ENCODE measurements around the gene SYT12. TPM values are rescaled to one million over a fixed set of nuclear protein-coding genes. Genes with fewer than 3 reads are reported as not detected.
A peak's percentile ranks its signal among the peaks of the same experiment; 100 is the strongest.
"Not testable (repeated sequence)": the region's sequence is repeated elsewhere in the genome, so short reads cannot be mapped to it uniquely, and the experiment has no call there.

The SYT12 gene
- polyA plus RNA-seq, 6 donors from 2014 or later, result not detected

GRCh38 chr11:67002921-67003411 lies 20.0 kb upstream of the SYT12 start:
- no peaks in the 10 kb centered on the region for H3K36me3 Mint-ChIP-seq
- DNase-seq, result no peak
- peaks cover 0 to 5% (median 0%) of the 10 kb centered on the region in 3 donors for H3K4me1 Mint-ChIP-seq
- ATAC-seq (ENCODE audit: low read depth in 2 of 2), result no peak
- H3K9me3 Mint-ChIP-seq, result no peaks in the 10 kb centered on the region
- H3K27me3 Mint-ChIP-seq, result peaks cover 0 to 17% (median 3%) of the 10 kb centered on the region in 3 donors
- no peak overlapping the region for H3K4me3 Mint-ChIP-seq
- H3K27ac Mint-ChIP-seq, result peak overlapping the region in 1 of 6 donors; percentile 28

GRCh38 chr11:67005200-67005599 lies 17.7 kb upstream of the SYT12 start:
- H3K27me3 Mint-ChIP-seq, result peaks cover 7 to 24% (median 15%) of the 10 kb centered on the region in 3 donors

GRCh38 chr11:67006029-67006884 lies 16.7 kb upstream of the SYT12 start:
- Mint-ChIP-seq H3K27me3 (peaks cover 8 to 24% (median 15%) of the 10 kb centered on the region in 3 donors), H3K4me1 (peaks cover 0 to 5% (median 0%) of the 10 kb centered on the region in 3 donors), H3K27ac (no peak overlapping the region), H3K4me3 (no peak overlapping the region), H3K9me3 (no peaks in the 10 kb centered on the region), H3K36me3 (no peaks in the 10 kb centered on the region)
- ATAC-seq (ENCODE audit: low read depth in 2 of 2), result peak in 1 of 2 donors; percentile 28
- DNase-seq, result no peak

More at GRCh38 chr11:67005200-67005599, 17.7 kb upstream of the SYT12 start:
- H3K4me3 Mint-ChIP-seq; ATAC-seq (ENCODE audit: low read depth in 2 of 2); H3K36me3 Mint-ChIP-seq; DNase-seq; H3K4me1 Mint-ChIP-seq; H3K9me3 Mint-ChIP-seq: not testable (repeated sequence)
- H3K27ac Mint-ChIP-seq, result peak overlapping the region in 2 of 6 donors; percentile 64 to 76

- Mint-ChIP-seq H3K27ac (no peak overlapping the region), H3K4me1 (peaks cover 0 to 5% (median 0%) of the 10 kb centered on the region in 3 donors), H3K4me3 (no peak overlapping the region), H3K9me3 (no peaks in the 10 kb centered on the region), H3K36me3 (no peaks in the 10 kb centered on the region), H3K27me3 (peaks cover 8 to 21% (median 17%) of the 10 kb centered on the region in 3 donors)
- DNase-seq (no peak), ATAC-seq (ENCODE audit: low read depth in 2 of 2) (no peak)
These were observed 15.8 kb upstream of the SYT12 start for GRCh38 chr11:67007126-67007525.

- H3K4me3 Mint-ChIP-seq, result peak overlapping the region in 1 of 8 donors; percentile 9
- no peaks in the 10 kb centered on the region for H3K9me3 Mint-ChIP-seq
- no peak overlapping the region for H3K27ac Mint-ChIP-seq
- H3K27me3 Mint-ChIP-seq, result peaks cover 22 to 48% (median 43%) of the 10 kb centered on the region in 3 donors
- DNase-seq, result no peak
- no peak for ATAC-seq (ENCODE audit: low read depth in 2 of 2)
- H3K36me3 Mint-ChIP-seq, result no peaks in the 10 kb centered on the region
- peaks cover 0 to 5% (median 0%) of the 10 kb centered on the region in 3 donors for H3K4me1 Mint-ChIP-seq
These were observed 12.5 kb upstream of the SYT12 start for GRCh38 chr11:67010296-67010905.

GRCh38 chr11:67013511-67014045 lies 9.4 kb upstream of the SYT12 start:
- Mint-ChIP-seq H3K27me3 (peaks cover 33 to 53% (median 49%) of the 10 kb centered on the region in 3 donors), H3K4me1 (no peaks in the 10 kb centered on the region), H3K27ac (no peak overlapping the region), H3K36me3 (peaks cover 0 to 2% of the 10 kb centered on the region in 2 donors), H3K9me3 (peaks cover 0 to 2% (median 0%) of the 10 kb centered on the region in 7 donors), H3K4me3 (no peak overlapping the region)
- ATAC-seq (ENCODE audit: low read depth in 2 of 2) (no peak), DNase-seq (no peak)

GRCh38 chr11:67014343-67014742 lies 8.6 kb upstream of the SYT12 start:
- Mint-ChIP-seq H3K4me3 (no peak overlapping the region), H3K9me3 (peaks cover 0 to 7% (median 4%) of the 10 kb centered on the region in 7 donors), H3K36me3 (peaks cover 0 to 8% of the 10 kb centered on the region in 2 donors), H3K4me1 (peaks cover 0 to 4% (median 0%) of the 10 kb centered on the region in 3 donors), H3K27ac (no peak overlapping the region), H3K27me3 (peaks cover 37 to 59% (median 46%) of the 10 kb centered on the region in 3 donors)
- DNase-seq (no peak), ATAC-seq (ENCODE audit: low read depth in 2 of 2) (no peak)

- H3K27me3 Mint-ChIP-seq, result peaks cover 36 to 58% (median 44%) of the 10 kb centered on the region in 3 donors
- no peak overlapping the region for H3K27ac Mint-ChIP-seq
- DNase-seq (no peak), ATAC-seq (ENCODE audit: low read depth in 2 of 2) (no peak)
- no peak overlapping the region for H3K4me3 Mint-ChIP-seq
- H3K9me3 Mint-ChIP-seq, result peaks cover 0 to 7% (median 4%) of the 10 kb centered on the region in 7 donors
- H3K36me3 Mint-ChIP-seq, result peaks cover 0 to 8% of the 10 kb centered on the region in 2 donors
- peaks cover 0 to 4% (median 0%) of the 10 kb centered on the region in 3 donors for H3K4me1 Mint-ChIP-seq
These were observed 7.9 kb upstream of the SYT12 start for GRCh38 chr11:67015048-67015447.

GRCh38 chr11:67016550-67016949 lies 6.4 kb upstream of the SYT12 start:
- Mint-ChIP-seq H3K4me3 (no peak overlapping the region), H3K27ac (no peak overlapping the region), H3K9me3 (peaks cover 0 to 7% (median 4%) of the 10 kb centered on the region in 7 donors), H3K4me1 (peaks cover 0 to 4% (median 0%) of the 10 kb centered on the region in 3 donors), H3K36me3 (peaks cover 0 to 8% of the 10 kb centered on the region in 2 donors), H3K27me3 (peaks cover 44 to 70% (median 57%) of the 10 kb centered on the region in 3 donors)
- no peak for ATAC-seq (ENCODE audit: low read depth in 2 of 2)
- DNase-seq, result no peak

GRCh38 chr11:67020949-67021348 lies 2.0 kb upstream of the SYT12 start:
- Mint-ChIP-seq H3K27me3 (peaks cover 51 to 75% (median 57%) of the 10 kb centered on the region in 3 donors), H3K27ac (peak overlapping the region in 1 of 6 donors; percentile 81), H3K9me3 (peaks cover 0 to 7% (median 4%) of the 10 kb centered on the region in 7 donors), H3K4me1 (peaks cover 15 to 26% (median 24%) of the 10 kb centered on the region in 3 donors), H3K36me3 (peaks cover 0 to 16% of the 10 kb centered on the region in 2 donors), H3K4me3 (no peak overlapping the region)
- ATAC-seq (ENCODE audit: low read depth in 2 of 2), result no peak
- no peak for DNase-seq

GRCh38 chr11:67022341-67022933 lies 497 bp upstream of the SYT12 start:
- H3K9me3 Mint-ChIP-seq, result peaks cover 0 to 7% (median 4%) of the 10 kb centered on the region in 7 donors
- H3K27ac Mint-ChIP-seq, result no peak overlapping the region
- ATAC-seq (ENCODE audit: low read depth in 2 of 2) (no peak), DNase-seq (no peak)
- H3K27me3 Mint-ChIP-seq, result peaks cover 55 to 78% (median 63%) of the 10 kb centered on the region in 3 donors
- peaks cover 0 to 16% of the 10 kb centered on the region in 2 donors for H3K36me3 Mint-ChIP-seq
- peak overlapping the region in 6 of 8 donors; percentile 48 to 86 (median 68) for H3K4me3 Mint-ChIP-seq
- H3K4me1 Mint-ChIP-seq, result peaks cover 17 to 32% (median 24%) of the 10 kb centered on the region in 3 donors

- peaks cover 60 to 82% (median 68%) of the 10 kb centered on the region in 3 donors for H3K27me3 Mint-ChIP-seq
These were observed 1.0 kb downstream of the SYT12 start for GRCh38 chr11:67023957-67024353.

More at GRCh38 chr11:67023957-67024353, 1.0 kb downstream of the SYT12 start:
- ATAC-seq (ENCODE audit: low read depth in 2 of 2) (no peak), DNase-seq (no peak)
- Mint-ChIP-seq H3K27ac (no peak overlapping the region), H3K9me3 (peaks cover 0 to 2% (median under 1%) of the 10 kb centered on the region in 7 donors), H3K4me3 (peak overlapping the region; percentile 36 to 90 (median 70)), H3K36me3 (peaks cover 0 to 10% of the 10 kb centered on the region in 2 donors), H3K4me1 (peaks cover 19 to 38% (median 21%) of the 10 kb centered on the region in 3 donors)
